K562 (cell line): ENCODE data around the gene TENM4. TPM values are rescaled to one million over a fixed set of nuclear protein-coding genes. Genes with fewer than 3 reads are reported as not detected.

Source experiments
- ATAC-seq: fragments of 200-7000 bp; cut with Tn5 transposase; 3 replicates; pipeline ENCODE4 v1.9.1; 2020; ENCODE audit warnings: moderate library complexity
- BruUV-seq: library from RNA; stranded (reverse); fragments of 400-500 nt; replicated peaks from 2 replicates; lab custom pipeline; 2021; lab: Mats Ljungman, UMichigan
- CTCF ChIA-PET: fragments of 300-600 bp; formaldehyde crosslinking; extraction: SDS; loops from one replicate; lab custom pipeline; 2021; ENCODE audit warnings: low intra/inter-chr PET ratio; lab: Yijun Ruan, JAX
- POLR2A ChIA-PET: fragments of 300-600, 350-650 bp; sonication (Branson Sonifier 250); formaldehyde crosslinking; extraction: SDS; loops from one replicate; lab custom pipeline; 2021; ENCODE audit warnings: antibody characterized with exemption, inconsistent platforms; lab: Yijun Ruan, JAX
- DNase-seq, 4 experiments: peaks; one replicate each; pipeline versions ENCODE4 v3.0.0 to v3.0.0-alpha.2; 2011 to 2018; ENCODE audit warnings: low spot score in 3 of 4, mixed read lengths in 3 of 4; ENCODE audit errors: extremely low read depth in 1 of 4
- FAIRE-seq: peaks from 2 replicates; lab custom pipeline; 2011; peaks lifted over from hg19 to GRCh38; lab: Jason Lieb, UNC
- H2AFZ ChIP-seq: 2 replicates; pipeline ENCODE4 v1.6.0; 2011; ENCODE audit warnings: low read depth, low read length, control low read depth, inconsistent platforms
- H3K27ac ChIP-seq: fragments of 200-600 bp; 3 replicates; pipeline ENCODE4 v1.8.0; 2011; ENCODE audit warnings: low read depth, mild to moderate bottlenecking, control low read depth, inconsistent platforms, low read length, moderate library complexity, mixed read lengths; ENCODE audit errors: extremely low read depth
- H3K27me3 ChIP-seq, 2 experiments: fragments of 300-600 bp in 1 of 2; 2 replicates in 1 of 2; 3 replicates in 1 of 2; pipeline versions ENCODE4 v1.6.0 to v1.8.0; 2011; ENCODE audit warnings: inconsistent platforms in 2 of 2, low read length in 2 of 2, mild to moderate bottlenecking in 1 of 2, mixed read lengths in 1 of 2, moderate library complexity in 1 of 2; ENCODE audit not compliant: control insufficient read depth in 2 of 2, insufficient read depth in 2 of 2
- H3K36me3 ChIP-seq: fragments of 300-600 bp; 3 replicates; pipeline ENCODE4 v1.8.0; 2011; ENCODE audit warnings: mild to moderate bottlenecking, low read length, inconsistent platforms; ENCODE audit not compliant: control insufficient read depth, insufficient read depth
- H3K4me1 ChIP-seq, 2 experiments: fragments of 200-600 bp in 1 of 2; replicated peaks in 1 of 2; 2 replicates in 1 of 2; 3 replicates in 1 of 2; pipeline versions ENCODE4 v1.5.1 to v1.8.0; 2011; ENCODE audit warnings: inconsistent platforms in 2 of 2, low read length in 2 of 2, mild to moderate bottlenecking in 1 of 2, mixed read lengths in 1 of 2, moderate library complexity in 1 of 2; ENCODE audit not compliant: control insufficient read depth in 2 of 2, insufficient read depth in 2 of 2
- H3K4me2 ChIP-seq: 2 replicates; pipeline ENCODE4 v1.6.1; 2011; ENCODE audit warnings: low read length, control low read depth, inconsistent platforms, mixed read lengths; ENCODE audit not compliant: insufficient read depth
- H3K4me3 ChIP-seq: fragments of 200-600 bp; sonication (generic), shearing (Covaris generic); 2 replicates; pipeline ENCODE4 v1.5.1; 2016; ENCODE audit warnings: control low read depth, inconsistent platforms
- H3K79me2 ChIP-seq: fragments of 200-600 bp; 3 replicates; pipeline ENCODE4 v1.8.0; 2011; ENCODE audit warnings: low read length, inconsistent platforms; ENCODE audit not compliant: control insufficient read depth, insufficient read depth
- H3K9ac ChIP-seq, 2 experiments: 2 replicates each; pipeline versions ENCODE4 v1.6.0 to v1.6.1; 2011; ENCODE audit warnings: low read depth in 2 of 2, low read length in 2 of 2, control low read depth in 1 of 2, inconsistent platforms in 1 of 2, mild to moderate bottlenecking in 1 of 2, mixed read lengths in 1 of 2; ENCODE audit not compliant: insufficient read depth in 1 of 2
- H3K9me1 ChIP-seq: one replicate; pipeline ENCODE4 v1.6.0; 2011; ENCODE audit warnings: inconsistent platforms, mild to moderate bottlenecking, low read length, moderate library complexity; ENCODE audit not compliant: control insufficient read depth, insufficient read depth
- H3K9me3 ChIP-seq: replicated peaks from 2 replicates; pipeline ENCODE4 v1.5.1; 2011; ENCODE audit warnings: low read depth, low read length, inconsistent platforms; ENCODE audit not compliant: control insufficient read depth, insufficient read depth
- H4K20me1 ChIP-seq: replicated peaks from 2 replicates; pipeline ENCODE4 v1.6.1; 2011; ENCODE audit warnings: low read length, inconsistent platforms, mixed read lengths; ENCODE audit not compliant: control insufficient read depth, insufficient read depth
- BACH1 ChIP-seq: fragments of 200-800 bp; sonication (Bioruptor generic); IDR thresholded peaks from 2 replicates; pipeline ENCODE4 v1.6.1; 2016; ENCODE audit warnings: missing genetic modification characterization, missing compliant biosample characterization
- HMGXB4 ChIP-seq: sonication (generic); formaldehyde crosslinking; IDR thresholded peaks from 2 replicates; pipeline ENCODE4 v1.8.1; 2023; ENCODE audit warnings: mild to moderate bottlenecking, missing genetic modification reagents
- HOXB6 ChIP-seq: fragments of 250-450 bp; sonication (Bioruptor Pico); IDR thresholded peaks from 2 replicates; pipeline ENCODE4 v1.5.1; 2022; ENCODE audit warnings: mild to moderate bottlenecking, borderline replicate concordance
- KDM5B ChIP-seq: fragments of 200-600 bp; sonication (generic); IDR thresholded peaks from 2 replicates; pipeline ENCODE4 v1.6.1; 2012; ENCODE audit warnings: low read depth, mild to moderate bottlenecking, moderate library complexity, low read length, control low read depth, inconsistent platforms; ENCODE audit not compliant: insufficient replicate concordance
- NBN ChIP-seq: fragments of 450-650 bp; IDR thresholded peaks from 2 replicates; pipeline ENCODE4 v1.6.1; 2016; ENCODE audit warnings: low read depth, mild to moderate bottlenecking
- RFX1 ChIP-seq: fragments of 450-650 bp; IDR thresholded peaks from 2 replicates; pipeline ENCODE4 v1.6.1; 2016; ENCODE audit warnings: mild to moderate bottlenecking, moderate library complexity
- TCF7 ChIP-seq: sonication (generic); IDR thresholded peaks from 2 replicates; pipeline ENCODE4 v1.6.1; 2016; ENCODE audit warnings: antibody characterized with exemption, borderline replicate concordance
- TRIM24 ChIP-seq, 2 experiments: fragments of 450-650 bp; IDR thresholded peaks; 2 replicates each; pipeline ENCODE4 v1.6.1; 2016
- ZNF3 ChIP-seq: fragments of 250-450 bp; sonication (Bioruptor Pico); IDR thresholded peaks from 2 replicates; pipeline ENCODE4 v1.5.0; 2021; ENCODE audit warnings: mild to moderate bottlenecking, moderate library complexity
- ZNF518B ChIP-seq: fragments of 250-450 bp; sonication (Bioruptor Pico); IDR thresholded peaks from 2 replicates; pipeline ENCODE4 v1.5.0; 2021; ENCODE audit warnings: mild to moderate bottlenecking, moderate library complexity
- WGBS: fragments of 100-300 bp; shearing (Covaris generic); methylation state at CpG from one replicate; pipeline ENCODE4 v1.1.6; 2016; ENCODE audit warnings: low coverage, mixed read lengths; ENCODE audit not compliant: insufficient coverage; ENCODE audit errors: missing lambda C conversion rate; 5-methylcytosine and 5-hydroxymethylcytosine counted together
- in situ Hi-C: fragments of 300-500 bp; cut with MboI; formaldehyde crosslinking; loops from 4 replicates; pipeline ENCODE4 v1.15.0; 2018; ENCODE audit warnings: inconsistent platforms, mixed read lengths
- intact Hi-C: fragments of 100-400 bp; cut with micrococcal nuclease; formaldehyde crosslinking; loops from 2 replicates; pipeline ENCODE4 v1.14.2; 2022
- polyA plus RNA-seq, 8 experiments: library from polyadenylated mRNA; depleted of rRNA in 4 of 8; stranded (reverse) in 5 of 8; unstranded in 3 of 8; fragments of >200 nt; fragmentation: Nextera tagmentation in 2 of 8; fragmentation: Illumina TruSeq in 1 of 8; extraction: Ambion mirVana in 2 of 8; extraction: Trizol in 1 of 8; gene quantifications; 2 replicates each; pipeline versions ENCODE4 v1.2.1 to v1.2.3, GENCODE V29; 2011 to 2014; ENCODE audit warnings: inconsistent platforms in 1 of 8, missing spikeins in 1 of 8
- total RNA-seq, 7 experiments: library from RNA; depleted of rRNA in 6 of 7; stranded (reverse); fragments of >200 nt in 6 of 7; fragmentation: Illumina TruSeq in 2 of 7; extraction: Trizol in 2 of 7; gene quantifications; 2 replicates each; pipeline versions ENCODE4 v1.2.1 to v1.2.3, GENCODE V29; 2011 to 2021; ENCODE audit warnings: low replicate concordance in 1 of 7
- TF ChIP-seq, protein P1 (sequence below), 2 experiments: fragments of 250-450 bp in 1 of 2; fragments of 450-650 bp in 1 of 2; sonication (Bioruptor Pico) in 1 of 2; IDR thresholded peaks; 2 replicates each; pipeline versions ENCODE4 v1.6.1 to v1.8.0; 2016 to 2021; ENCODE audit warnings: mild to moderate bottlenecking in 2 of 2, moderate library complexity in 2 of 2, missing compliant biosample characterization in 1 of 2, missing genetic modification characterization in 1 of 2
- TF ChIP-seq, protein P2 (sequence below): fragments of 450-650 bp; IDR thresholded peaks from 2 replicates; pipeline ENCODE4 v1.6.1; 2017; ENCODE audit warnings: mild to moderate bottlenecking, moderate library complexity

TENM4 gene
- total and polyA plus RNA-seq, 9 of the 15 experiments (the other 6 are each of a cell fraction or from before 2014, with no cell fraction given), result 0.16 TPM; not detected in 8

DNA sequence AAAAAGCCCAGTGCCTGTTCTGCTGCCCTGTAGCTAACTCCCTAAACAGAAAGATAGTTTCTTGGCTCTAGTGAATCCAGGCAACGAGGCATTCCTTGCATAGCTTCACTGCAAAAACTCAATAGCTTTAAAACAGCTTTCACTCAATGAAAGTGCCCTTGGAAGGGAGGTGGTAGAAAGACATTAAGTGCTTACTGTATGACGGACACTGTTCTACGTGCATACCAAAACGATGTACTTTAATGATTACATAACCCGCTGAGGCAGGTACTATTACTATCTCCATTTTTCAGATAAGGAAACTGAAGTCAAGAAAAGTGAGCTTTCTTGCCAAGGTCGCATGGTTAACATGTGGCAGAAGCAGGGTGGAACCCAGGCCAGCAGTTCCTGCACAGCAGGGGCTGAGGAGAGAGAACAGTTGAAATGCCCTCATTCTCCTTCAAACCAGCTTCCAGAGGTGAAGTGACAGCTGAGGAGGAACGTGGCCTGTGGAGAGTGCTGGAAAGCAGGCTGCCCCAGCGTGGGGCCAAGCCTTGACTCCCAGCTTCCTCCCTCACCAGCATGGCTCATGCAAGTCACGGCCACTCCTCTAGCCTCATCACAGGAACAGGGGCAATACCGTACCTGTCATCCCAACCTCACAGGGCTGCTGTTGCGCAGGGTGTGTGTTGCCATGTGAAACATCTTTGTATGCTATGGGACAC lies 638.6 kb downstream of the TENM4 start:
- BruUV-seq, result no TSS peak
- no peak overlapping the region for H3K4me2 ChIP-seq
- H3K27ac ChIP-seq, result no peak overlapping the region
- H3K79me2 ChIP-seq, result no peaks in the 10 kb centered on the region
- no peaks in the 10 kb centered on the region for H3K36me3 ChIP-seq
- DNase-seq (no peak), FAIRE-seq (no peak), ATAC-seq (no peak)
- ChIA-PET CTCF (no interaction called here), POLR2A (interaction anchor here (0.6 kb wide), 1 partner anchor 100 kb away, joined by 3 read pairs; no protein-coding TSS in a partner anchor)
- intact Hi-C loops, result no loop called here
- no peaks in the 10 kb centered on the region for H3K27me3 ChIP-seq
- H4K20me1 ChIP-seq, result no peaks in the 10 kb centered on the region
- no peaks in the 10 kb centered on the region for H3K4me1 ChIP-seq
- H3K9me3 ChIP-seq, result no peaks in the 10 kb centered on the region
- no peak overlapping the region for H2AFZ ChIP-seq
- in situ Hi-C loops, result no loop called here
- H3K9me1 ChIP-seq, result no peaks in the 10 kb centered on the region
- no peak overlapping the region for H3K9ac ChIP-seq
- under 1% methylated on average over 11 of the region's 11 CpGs for WGBS
- H3K4me3 ChIP-seq, result no peak overlapping the region
- TF ChIP-seq TRIM24 (IDR thresholded peaks at IDR 0.05), result no peak
- TF ChIP-seq RFX1, result no peak
- TF ChIP-seq, protein P1, sequence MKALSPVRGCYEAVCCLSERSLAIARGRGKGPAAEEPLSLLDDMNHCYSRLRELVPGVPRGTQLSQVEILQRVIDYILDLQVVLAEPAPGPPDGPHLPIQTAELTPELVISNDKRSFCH (CRISPR knock-in tag; IDR thresholded peaks at IDR 0.05), result no peak
- TF ChIP-seq, protein P1 (tag; IDR thresholded peaks at IDR 0.05), result no peak
- TF ChIP-seq, protein P2, sequence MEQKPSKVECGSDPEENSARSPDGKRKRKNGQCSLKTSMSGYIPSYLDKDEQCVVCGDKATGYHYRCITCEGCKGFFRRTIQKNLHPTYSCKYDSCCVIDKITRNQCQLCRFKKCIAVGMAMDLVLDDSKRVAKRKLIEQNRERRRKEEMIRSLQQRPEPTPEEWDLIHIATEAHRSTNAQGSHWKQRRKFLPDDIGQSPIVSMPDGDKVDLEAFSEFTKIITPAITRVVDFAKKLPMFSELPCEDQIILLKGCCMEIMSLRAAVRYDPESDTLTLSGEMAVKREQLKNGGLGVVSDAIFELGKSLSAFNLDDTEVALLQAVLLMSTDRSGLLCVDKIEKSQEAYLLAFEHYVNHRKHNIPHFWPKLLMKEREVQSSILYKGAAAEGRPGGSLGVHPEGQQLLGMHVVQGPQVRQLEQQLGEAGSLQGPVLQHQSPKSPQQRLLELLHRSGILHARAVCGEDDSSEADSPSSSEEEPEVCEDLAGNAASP, result no peak
- TF ChIP-seq HOXB6 (CRISPR knock-in tag), result no peak
- TF ChIP-seq HMGXB4 (CRISPR knock-in tag), result no peak
- no peak for TF ChIP-seq TCF7
- TF ChIP-seq ZNF3 (CRISPR knock-in tag), result no peak
- no peak for TF ChIP-seq NBN
- TF ChIP-seq ZNF518B (CRISPR knock-in tag), result no peak
- no peak for TF ChIP-seq BACH1 (tag)
- TF ChIP-seq KDM5B, result no peak
